ENCODE data around the gene GRM7. TPM values are rescaled to one million over a fixed set of nuclear protein-coding genes. Genes with fewer than 3 reads are reported as not detected.
A peak's percentile ranks its signal among the peaks of the same experiment; 100 is the strongest.

Gene GRM7
- total RNA-seq, 1 donor from 2014 or later = 1.5 TPM

DNA sequence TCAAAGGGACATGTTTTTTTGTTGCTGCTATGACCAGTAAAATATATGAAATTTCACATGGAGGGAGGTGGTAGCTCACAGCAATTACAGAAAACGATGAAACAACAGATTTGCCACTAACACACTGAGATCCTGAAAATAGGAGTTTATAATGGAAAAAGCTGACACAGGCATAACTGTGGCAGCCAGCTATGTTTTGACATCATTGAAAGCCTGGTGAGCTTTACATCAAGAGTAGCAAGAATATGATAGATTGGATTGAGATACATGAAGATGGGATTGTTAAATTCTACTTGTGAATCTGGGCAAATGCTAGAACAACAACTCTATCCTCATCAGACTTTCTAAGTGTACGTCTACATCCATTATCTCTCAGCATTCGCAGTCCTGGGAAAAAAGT, 760.7 kb downstream of the GRM7 start:
- H3K9me3 Mint-ChIP-seq = no peaks in the 10 kb centered on the region
- H3K27ac Mint-ChIP-seq (ENCODE audit: unreplicated experiment) = no peak overlapping the region
- H3K27me3 Mint-ChIP-seq (ENCODE audit: low read depth) = no peaks in the 10 kb centered on the region
- no peaks in the 10 kb centered on the region for H3K4me1 Mint-ChIP-seq
- H3K36me3 Mint-ChIP-seq (ENCODE audit: low read depth) = no peaks in the 10 kb centered on the region
- DNase-seq (ENCODE audit: low read depth, low spot score) = no peak
- no peak overlapping the region for H3K4me3 Mint-ChIP-seq
- no peak for TF ChIP-seq CTCF (conservative IDR thresholded peaks at IDR 0.05)

GRCh38 chr3:7625021-7625420, 764.1 kb downstream of the GRM7 start:
- no peak overlapping the region for H3K27ac Mint-ChIP-seq (ENCODE audit: unreplicated experiment)
- no peaks in the 10 kb centered on the region for H3K27me3 Mint-ChIP-seq (ENCODE audit: low read depth)
- H3K36me3 Mint-ChIP-seq (ENCODE audit: low read depth) = no peaks in the 10 kb centered on the region
- H3K9me3 Mint-ChIP-seq = no peaks in the 10 kb centered on the region
- no peak for DNase-seq (ENCODE audit: low read depth, low spot score)
- no peak for TF ChIP-seq CTCF (conservative IDR thresholded peaks at IDR 0.05)
- no peaks in the 10 kb centered on the region for H3K4me1 Mint-ChIP-seq
- no peak overlapping the region for H3K4me3 Mint-ChIP-seq

DNA sequence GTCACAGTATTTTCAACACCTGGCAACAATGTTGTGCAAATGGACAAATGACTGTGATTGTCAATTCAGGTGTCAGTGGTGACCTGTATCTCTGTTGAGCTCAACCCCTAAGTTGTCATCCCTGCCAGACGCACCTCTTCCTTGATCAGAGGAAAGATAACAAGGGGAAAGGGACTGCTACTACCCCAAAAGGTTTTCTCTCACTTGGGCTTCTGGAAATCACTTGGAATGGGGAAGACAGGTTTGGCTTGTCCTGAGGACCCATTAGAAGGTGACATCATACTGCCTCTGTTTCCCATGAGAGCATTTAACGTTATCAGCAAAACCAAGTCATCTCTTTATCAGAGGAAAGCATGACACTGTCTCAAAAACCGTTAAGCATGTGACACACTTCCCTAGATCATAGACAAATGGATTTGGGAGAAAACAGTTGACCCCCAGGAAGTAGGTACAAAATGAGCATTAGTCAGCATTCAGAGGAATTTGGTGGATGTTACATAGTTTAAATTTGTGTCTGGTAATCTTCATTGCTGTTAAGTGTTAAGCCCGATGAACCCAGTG, 769.5 kb downstream of the GRM7 start:
- no peak for DNase-seq (ENCODE audit: low read depth, low spot score)
- H3K9me3 Mint-ChIP-seq = no peaks in the 10 kb centered on the region
- H3K4me3 Mint-ChIP-seq = no peak overlapping the region
- TF ChIP-seq CTCF (conservative IDR thresholded peaks at IDR 0.05) = no peak
- H3K27ac Mint-ChIP-seq (ENCODE audit: unreplicated experiment) = no peak overlapping the region
- H3K36me3 Mint-ChIP-seq (ENCODE audit: low read depth) = no peaks in the 10 kb centered on the region
- H3K27me3 Mint-ChIP-seq (ENCODE audit: low read depth) = no peaks in the 10 kb centered on the region
- H3K4me1 Mint-ChIP-seq = peaks cover 5% of the 10 kb centered on the region

DNA sequence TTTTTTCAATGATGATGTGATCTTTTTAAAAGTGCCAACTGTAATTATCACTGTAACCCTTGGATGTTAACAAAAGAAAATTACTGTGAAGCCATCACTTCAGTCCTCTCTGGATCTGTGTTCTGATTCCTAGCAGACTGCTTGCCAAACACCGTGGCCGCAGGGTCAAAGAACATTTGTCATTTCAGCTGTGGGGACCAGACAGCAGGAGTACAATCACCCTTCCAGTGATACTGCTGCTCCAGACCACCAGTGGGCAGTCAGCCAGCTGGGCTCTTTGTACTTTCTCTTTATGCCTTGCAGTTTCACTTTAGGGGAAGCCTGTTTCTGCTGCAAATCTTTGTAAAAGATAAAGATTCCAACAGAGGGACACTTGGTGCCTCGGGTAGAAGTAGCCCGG, 770.0 kb downstream of the GRM7 start:
- Mint-ChIP-seq H3K9me3 (no peaks in the 10 kb centered on the region), H3K4me3 (no peak overlapping the region), H3K36me3 (ENCODE audit: low read depth) (no peaks in the 10 kb centered on the region), H3K4me1 (peaks cover 5% of the 10 kb centered on the region), H3K27ac (ENCODE audit: unreplicated experiment) (peak overlapping the region; percentile 19), H3K27me3 (ENCODE audit: low read depth) (no peaks in the 10 kb centered on the region)
- peak; percentile 19 for TF ChIP-seq CTCF (conservative IDR thresholded peaks at IDR 0.05)
- no peak for DNase-seq (ENCODE audit: low read depth, low spot score)

DNA sequence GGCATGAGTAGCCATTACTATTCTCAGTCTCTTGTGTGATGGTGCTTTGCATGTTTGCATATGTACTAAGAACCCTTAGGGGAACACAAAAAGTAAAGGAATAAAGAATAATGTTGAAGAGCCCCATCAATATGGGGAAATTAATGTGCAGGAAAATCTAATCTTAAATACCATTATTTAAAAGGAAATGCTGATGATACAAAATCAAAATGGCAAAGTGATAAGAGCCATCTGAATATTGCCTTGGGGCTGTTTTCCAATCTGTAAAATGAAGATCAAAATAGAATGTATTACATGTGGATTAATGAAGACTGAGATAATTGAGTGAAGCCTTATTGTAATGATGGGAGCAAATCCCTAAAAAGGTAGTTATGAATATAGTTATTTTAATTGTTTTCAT, 771.4 kb downstream of the GRM7 start:
- TF ChIP-seq CTCF (conservative IDR thresholded peaks at IDR 0.05) = no peak
- H3K36me3 Mint-ChIP-seq (ENCODE audit: low read depth) = no peaks in the 10 kb centered on the region

More for the DNA sequence above, 771.4 kb downstream of the GRM7 start:
- no peaks in the 10 kb centered on the region for H3K9me3 Mint-ChIP-seq
- H3K4me3 Mint-ChIP-seq = no peak overlapping the region
- peaks cover 5% of the 10 kb centered on the region for H3K4me1 Mint-ChIP-seq
- H3K27me3 Mint-ChIP-seq (ENCODE audit: low read depth) = no peaks in the 10 kb centered on the region
- H3K27ac Mint-ChIP-seq (ENCODE audit: unreplicated experiment) = no peak overlapping the region
- no peak for DNase-seq (ENCODE audit: low read depth, low spot score)

Measured in neural crest cell (in vitro differentiated cells).